ENCODE results near the gene CEP128.

CEP128 gene

DNA sequence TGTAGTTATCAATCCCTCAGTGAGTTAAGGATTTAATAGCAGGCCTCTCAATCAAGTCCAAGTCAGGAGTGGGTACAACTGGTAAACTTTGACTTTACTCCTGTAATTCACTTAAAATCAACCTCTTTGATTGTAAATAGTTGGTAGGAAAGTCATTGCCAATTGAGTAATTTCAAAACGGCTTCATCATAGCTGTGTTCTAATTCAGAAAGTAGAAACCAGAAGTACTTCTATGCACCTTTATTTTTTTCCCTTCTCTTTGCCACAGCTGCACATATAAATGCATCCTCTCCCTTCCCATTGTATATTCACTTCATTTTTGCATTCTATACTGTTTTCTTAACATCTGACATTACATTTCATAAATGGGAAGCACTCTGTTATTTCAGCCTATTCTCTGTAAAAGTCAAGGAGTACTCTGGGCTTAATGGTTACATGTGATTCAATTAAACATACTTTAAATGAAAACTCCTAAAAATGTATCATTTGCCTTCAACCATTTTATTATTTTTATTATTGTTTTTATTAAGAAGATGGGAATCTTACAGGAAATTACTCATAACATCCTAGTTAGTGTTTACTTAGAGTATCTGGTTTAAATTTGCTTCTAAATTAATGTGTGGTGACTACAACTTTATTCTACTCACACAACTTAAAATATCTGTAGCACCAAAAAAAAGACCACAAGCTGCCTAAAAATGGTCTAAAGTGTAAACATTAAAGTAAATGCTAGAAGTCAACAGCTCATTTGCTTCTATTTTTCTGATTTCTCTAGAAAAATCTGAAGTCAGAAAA lies 171.2 kb downstream of the CEP128 start:
- no peak for DNase-seq

DNA sequence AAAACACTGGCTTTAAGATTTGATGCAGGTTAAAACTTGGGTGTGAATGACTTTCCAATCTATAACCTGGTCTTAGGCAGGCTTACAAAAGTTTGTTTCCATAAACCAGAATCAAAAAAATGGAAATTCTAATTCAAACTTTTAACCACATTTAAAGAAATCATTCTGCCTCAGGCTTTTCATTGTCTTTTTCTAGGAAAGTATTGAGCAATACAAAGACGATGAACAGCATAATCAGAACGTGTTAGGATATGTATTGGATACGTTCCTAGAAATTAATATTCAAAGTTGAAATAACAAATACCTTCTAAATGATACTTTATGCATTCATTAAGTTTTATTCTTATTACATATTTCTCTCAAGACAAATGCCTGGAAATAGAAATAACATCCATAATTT lies 172.9 kb downstream of the CEP128 start:
- no peak for DNase-seq

DNA sequence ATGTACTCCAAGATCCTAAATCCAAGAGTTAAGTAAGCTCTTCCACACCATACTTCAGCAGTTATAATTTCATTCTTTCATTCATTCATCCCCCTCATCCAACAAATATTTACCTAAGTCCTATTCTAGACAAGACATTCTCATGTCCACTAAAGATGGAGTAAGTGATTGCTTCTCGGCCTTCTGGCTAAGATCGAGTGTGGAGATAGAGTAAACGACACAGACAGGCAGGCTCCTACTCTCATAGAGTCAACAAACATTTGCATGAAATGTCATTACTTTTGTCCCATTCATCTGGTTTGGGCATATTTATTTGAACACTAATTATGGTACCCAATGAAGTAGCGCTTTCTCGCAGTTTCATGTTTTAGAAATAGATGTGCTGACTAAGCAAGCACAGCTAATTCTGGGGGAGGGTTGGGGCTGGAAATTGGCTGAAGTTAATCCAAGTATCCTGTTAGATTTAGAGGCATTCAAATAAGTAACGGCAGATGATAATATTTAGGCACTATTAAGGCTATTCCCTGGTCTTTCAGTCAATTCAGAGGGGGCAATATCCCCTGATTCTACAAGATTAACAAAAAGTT lies 176.5 kb downstream of the CEP128 start:
- no peak for DNase-seq

DNA sequence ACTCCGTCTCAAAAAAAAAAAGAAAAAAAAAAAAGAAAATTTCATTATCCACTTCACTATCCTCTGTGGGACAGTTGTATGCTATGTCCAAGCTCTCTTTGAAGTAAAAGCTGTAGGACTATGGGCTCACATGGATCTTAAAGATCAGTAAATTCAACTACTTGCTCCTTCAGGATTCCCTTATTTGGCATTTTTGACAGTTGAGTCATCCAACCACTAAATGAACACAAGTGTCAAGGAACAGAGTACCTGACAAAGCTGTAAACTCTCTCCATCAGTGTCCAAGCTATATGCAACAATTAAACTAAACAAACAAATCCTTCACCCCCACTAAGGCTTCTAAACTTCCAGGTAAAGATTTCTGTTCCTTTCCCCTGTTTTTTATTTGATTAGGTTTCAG lies 177.0 kb downstream of the CEP128 start:
- DNase-seq, result no peak

DNA sequence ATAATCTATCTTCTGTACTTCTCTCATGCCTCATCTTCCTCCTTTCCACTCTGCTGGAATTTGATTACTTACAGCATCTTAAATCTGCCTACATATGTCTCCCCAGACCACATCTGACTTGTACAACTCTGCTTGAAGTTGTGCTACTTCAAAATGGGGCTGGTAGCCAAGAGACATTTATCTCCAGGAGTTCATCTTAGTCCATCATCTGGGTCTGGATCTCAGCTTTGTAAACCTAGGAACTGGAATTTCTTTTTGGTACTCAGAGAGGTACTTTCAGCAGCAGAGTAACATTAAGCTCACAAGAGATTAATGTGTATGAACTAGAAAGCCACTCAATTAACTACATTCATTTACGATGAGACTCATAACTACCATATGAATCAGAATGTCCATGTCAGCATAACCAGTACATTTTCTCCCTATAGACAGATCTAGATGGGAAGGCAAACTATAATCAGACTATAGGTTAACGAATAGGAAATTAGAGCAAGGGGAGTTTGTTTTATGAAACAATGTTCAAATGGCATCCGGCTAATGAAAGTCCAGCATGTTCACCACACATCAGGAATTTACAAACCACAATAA lies 178.8 kb downstream of the CEP128 start:
- DNase-seq, result no peak

DNA sequence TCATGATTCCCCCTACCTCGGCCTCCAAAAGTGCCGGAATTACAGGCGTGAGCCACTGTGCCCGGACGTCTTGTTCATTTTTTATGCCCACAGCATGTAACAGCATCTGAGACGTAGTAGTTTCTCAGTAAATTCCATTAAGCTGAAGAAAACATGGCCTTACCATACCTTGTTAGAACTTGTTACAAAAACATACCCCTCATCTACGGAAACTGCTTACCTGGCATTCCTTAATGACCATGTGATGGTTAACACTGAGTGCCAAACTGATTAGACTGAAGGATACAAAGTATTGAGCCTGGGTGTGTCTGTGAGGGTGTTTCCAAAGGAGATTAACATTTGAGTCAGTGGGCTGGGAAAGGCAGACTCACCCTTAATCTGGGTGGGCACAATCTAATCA lies 186.8 kb downstream of the CEP128 start:
- no peak for DNase-seq

DNA sequence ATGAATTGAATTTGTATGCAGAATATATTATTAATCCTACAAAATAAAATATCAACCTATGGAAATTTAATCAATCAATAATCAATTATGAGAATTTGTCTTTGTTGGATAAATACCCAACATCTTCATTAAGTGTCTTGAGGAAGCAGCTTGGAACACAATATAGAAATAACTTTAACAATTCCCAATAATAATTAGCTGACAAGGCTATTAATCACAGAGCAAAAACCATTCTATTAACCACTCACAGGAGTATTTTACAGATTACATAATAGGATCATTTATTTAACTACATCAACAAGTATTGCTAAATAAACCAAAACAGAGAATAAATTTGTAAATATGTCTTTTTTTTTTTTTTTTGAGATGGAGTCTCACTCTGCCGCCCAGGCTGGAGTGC lies 190.3 kb downstream of the CEP128 start:
- no peak for DNase-seq

DNA sequence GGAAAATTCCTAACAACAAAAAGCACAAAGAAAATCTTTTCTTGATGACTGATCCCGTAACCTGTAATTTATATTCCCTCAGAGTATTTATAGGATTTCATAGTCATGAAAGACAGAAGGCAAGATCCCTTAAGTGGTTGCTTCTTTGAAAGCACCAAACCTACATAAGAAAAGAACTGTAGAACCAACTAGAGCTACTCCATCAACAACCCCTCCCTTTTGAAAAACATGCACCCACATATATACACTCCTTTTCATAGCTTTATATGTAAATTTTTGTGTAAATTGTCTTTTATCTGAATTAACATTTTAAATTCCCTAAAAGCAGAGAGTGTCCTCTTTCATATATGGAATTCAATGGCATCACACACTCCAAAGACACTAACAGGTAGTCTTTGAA lies 215.3 kb downstream of the CEP128 start:
- DNase-seq, result no peak

DNA sequence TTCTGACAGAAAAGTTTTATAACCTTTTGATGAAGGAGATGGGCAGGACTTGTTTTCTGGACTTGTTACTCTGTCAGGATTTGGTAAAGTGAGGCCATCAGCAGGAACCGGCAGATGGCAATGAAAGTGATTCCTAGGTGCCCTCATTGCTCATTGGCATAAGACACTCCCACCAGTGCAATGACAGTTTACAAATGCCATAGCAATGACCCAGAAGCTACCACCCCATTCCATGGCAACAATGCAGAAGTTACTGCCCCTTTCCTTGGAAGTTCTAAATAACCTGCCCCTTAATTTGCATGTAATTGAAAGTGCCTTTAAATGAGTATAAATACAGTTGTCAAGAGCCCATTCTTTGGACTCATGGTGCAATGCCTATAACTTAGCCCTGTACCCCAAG lies 222.6 kb downstream of the CEP128 start:
- no peak for DNase-seq

DNA sequence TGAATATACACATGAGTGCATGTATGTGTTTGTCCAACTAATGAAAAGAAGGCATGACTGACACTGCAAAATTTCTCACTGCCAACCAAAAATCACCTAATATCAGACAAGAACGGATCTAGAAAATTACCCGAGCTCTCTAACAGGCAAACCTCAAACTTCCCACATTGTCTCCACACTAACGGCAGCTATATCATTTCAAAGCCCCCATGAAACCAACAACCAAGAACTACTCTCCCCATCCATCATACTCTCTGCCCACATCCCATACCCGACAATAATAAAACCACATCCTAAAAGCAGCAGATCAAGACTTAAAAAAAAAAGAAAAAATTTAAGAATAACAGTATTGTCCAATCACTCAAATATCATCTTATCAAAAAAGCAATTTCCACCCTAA lies 227.1 kb downstream of the CEP128 start:
- DNase-seq, result no peak

DNA sequence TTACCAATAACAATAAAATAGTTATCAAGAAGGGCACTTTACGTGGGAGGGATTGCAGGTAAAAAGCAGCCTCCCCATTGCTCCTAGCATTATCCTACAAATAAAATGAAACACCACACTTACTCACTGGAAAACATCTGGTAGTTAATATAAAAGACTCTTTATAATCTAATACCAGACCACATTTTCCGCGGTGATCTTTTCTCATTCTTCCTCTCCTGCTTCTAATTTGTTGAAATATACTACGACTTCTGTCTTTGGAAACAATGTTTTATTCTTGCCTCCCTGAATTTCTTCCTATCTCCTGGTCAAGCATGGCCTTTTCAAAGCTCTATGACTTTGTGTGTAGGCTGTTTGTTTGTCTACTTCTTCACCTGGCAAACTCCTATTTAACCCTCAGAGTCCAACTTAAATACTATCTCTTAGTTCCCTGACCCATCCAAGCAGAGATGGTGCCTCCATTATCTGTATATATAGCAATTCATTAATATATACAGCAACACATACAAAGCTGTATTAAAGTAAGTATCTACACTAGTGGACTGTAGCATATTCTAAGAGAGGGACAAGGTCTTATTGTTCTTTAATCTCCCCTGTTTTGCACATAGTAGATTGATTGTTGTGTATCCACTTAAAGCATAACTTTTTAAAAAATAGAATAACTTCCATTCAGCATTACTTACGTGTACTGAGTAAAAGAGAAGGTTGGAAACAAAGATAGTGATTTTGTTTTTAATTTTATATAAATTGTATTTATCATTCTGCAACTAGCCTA lies 228.3 kb downstream of the CEP128 start:
- DNase-seq, result no peak

DNA sequence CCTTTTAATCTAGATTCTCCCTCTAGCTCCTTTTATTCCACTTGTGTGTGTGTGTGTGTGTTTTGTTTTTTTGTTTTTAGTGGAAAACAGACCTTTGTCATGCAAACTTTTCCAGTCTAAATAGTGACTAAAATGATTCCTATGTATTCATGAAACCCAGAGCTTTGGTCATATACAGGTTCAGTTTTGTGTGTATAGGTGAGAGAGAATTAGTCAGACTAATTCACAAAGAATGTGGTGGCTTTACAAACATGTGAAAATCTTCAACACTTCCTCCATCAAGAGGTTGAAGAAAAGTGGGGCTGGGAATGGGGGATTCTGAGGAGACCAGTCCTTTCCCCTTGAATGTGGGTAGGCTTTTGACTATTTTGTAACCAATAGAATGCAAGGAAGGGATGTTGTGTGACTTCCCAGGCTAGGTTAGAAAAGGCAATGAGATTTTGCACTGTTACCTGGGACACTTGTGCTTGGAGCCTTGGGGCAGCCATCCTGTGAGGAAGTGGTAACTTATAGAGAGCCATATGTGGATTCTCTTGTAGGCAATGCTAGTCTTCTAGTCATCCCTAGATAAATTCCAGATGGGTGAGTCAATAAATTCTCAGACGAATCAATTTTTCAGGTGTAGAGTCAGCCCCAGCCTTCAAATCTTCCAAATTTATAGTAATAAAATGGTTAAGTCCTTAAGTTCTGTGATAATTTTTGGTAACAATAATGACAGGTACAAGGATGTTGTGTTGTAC lies 236.1 kb downstream of the CEP128 start:
- DNase-seq, result no peak

DNA sequence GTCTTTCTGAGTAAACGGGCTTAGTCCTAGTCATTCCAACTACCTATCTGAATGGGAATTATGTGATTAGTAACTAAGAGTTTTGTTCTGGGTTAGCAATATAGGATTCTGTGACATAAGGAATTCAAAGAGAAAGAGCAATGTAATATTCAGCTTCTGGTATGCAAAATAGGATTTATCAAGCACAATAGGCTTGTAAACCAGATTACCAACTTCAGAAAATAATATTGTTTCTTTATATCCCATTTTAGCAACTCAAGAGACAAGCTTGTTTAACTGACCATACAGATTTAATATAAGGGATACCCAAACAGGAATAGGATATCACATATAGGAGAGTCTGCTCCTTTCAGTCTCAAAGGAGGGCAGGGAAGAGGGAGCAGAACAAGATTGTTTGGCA lies 240.9 kb downstream of the CEP128 start:
- DNase-seq, result no peak

DNA sequence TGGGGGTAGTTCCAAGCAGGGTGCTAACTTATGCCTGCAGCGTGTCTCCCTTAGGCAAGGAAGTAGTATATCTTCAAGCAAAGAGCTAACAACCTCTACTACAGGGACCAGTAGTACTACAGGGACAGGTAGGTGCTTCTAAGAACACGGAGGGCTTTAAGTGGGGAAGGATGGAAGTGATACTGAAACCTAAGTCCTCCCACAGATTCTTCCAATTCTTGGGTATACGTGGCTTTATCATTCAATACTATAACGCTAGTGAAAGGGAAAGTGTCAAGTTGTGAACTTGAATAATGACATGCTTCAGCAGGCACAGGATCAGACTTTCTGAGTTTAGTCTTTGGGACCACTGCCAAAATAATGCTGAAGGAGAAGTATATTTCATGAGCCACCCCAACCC lies 241.7 kb downstream of the CEP128 start:
- DNase-seq, result no peak

DNA sequence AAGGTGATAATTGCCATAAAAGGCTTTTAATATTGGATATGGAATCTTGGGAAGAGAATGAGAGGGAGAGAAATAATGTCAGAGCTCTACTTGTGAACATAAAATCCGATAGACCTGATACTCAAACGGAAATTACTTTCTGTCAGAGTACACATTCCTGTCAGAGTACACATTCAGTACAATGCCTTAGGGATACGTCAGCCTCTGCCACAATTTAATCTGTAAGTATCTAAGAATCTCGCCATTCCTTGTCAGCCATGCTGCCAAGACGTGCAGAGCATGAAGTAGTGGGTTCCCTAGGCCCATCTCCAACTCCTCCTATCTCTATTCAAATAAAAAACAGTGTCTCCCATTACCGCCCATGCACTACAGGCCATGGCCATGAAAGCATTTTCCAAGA lies 242.6 kb downstream of the CEP128 start:
- DNase-seq, result no peak

DNA sequence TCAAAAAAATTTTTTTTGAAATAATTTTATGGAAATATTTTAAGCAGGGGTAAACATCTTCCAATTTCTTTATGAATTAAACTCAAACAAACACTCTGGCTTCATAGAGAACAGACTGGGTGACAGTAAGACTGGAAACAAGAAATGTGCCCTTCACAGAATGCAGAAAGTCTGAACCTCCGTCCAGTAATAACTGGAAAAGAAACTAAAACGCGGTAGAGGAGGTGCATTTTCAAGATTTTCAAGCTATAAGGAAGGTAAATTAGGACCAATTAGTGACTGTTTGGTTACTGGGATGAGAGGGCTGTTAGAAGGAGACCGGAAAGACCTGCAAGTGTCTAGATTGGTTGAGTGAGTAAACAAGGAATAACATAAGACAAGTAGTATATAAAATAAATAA lies 245.7 kb downstream of the CEP128 start:
- DNase-seq, result no peak

DNA sequence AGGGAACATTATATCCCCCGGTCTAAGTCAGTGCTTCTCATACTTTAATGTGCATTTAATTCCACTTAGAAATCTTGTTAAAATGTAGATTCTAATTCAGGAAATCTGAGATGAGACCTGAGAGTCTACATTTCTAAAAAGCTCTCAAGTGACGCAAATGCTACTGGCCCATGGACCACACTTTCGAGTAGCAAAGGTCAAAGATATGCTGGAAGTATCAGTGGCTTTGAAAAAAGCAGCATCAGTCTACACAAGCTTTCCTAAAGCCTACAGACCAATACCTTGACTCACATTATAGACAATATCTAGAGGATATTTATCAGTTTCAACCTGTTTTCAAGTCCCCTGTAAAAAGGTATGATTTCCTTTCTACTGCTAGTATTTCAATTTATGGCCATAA lies 248.6 kb downstream of the CEP128 start:
- no peak for DNase-seq

DNA sequence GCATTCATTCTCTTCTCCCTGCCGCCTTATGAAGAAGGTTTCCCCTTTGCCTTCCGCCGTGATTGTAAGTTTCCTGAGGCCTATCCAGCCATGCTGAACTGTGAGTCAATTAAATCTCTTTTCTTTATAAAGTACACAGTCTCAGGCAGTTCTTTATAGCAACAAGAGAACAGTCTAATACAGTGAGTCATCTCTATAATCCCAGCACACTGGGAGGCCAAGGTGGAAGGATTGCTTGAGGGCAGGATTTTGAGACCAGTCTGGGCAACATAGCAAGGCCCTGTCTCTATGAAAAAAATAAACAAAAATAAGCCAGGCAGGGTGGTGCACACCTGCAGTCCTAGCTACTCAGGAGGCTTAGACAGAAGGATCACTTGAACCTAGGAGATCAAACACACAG lies 259.9 kb downstream of the CEP128 start:
- DNase-seq, result no peak

DNA sequence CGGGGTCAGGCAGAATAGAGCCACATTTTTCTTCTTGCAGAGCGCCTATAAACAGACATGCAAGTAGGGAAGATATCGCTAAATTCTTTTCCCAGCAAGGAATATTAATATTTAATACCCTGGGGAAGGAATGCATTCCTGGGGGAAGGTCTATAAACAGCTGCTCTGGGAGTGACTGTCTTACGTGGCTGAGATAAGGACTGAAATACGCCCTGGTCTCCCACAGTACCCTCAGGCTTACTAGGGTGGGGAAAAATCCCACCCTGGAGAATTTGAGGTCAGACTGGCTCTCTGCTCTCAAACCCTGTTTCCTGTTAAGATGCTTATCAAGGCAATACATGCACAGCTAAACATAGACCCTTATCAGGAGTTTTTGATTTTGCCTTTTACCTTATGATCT lies 262.3 kb downstream of the CEP128 start:
- DNase-seq, result no peak

DNA sequence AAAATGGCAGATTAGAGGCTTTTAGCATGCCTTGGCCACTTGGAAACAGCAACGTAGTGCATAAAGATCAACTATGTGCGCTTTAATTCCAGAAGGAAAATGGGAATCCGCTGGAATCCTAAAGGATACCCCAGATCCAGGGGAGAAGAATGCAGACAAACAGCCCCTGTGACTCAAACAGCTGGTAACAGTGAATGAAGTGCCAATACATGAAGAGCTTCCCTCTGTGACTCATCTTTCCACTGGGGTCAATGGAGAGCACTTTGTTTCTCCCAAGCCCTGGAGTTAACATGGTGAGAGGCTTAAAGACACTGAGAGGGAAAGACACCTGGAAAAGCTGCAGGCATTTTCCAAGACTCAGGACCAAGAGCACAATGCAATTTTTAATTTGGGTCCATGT lies 263.1 kb downstream of the CEP128 start:
- DNase-seq, result no peak

DNA sequence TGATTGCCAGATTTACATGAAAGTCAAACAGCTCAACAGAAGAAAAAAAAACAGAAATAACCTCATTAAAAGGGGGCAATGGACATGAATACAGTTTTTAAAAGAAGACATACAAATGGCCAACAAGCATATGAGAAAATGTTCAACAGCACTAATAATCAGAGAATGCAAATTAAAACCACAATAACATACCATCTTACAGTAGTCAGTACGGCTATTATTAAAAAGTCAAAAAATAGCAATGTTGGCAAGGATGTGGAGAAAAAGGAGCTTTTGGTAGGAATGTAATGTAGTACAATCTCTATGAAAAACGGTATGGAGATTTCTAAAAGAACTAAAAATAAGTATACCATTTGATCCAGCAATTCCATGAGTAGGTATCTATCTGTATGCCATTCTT lies 272.1 kb downstream of the CEP128 start:
- DNase-seq, result no peak

DNA sequence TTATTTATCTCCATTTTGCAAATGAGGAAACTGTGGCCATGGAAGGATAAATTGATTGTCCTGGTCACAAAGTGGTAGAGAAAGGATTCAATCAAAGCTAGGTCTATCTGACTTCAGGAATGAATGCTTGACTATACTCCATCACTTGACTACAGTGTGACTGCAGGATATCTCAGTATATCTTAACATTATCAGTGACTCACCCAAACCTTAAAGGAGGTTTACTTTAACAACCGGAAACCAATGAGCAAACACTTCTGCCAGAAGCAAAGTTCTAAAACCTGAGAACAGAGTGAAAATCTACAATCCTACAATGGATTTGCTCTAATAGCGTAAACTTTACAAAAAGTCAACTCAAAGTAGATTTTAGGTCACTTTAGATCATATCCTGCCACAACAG lies 277.0 kb downstream of the CEP128 start:
- DNase-seq, result no peak

DNA sequence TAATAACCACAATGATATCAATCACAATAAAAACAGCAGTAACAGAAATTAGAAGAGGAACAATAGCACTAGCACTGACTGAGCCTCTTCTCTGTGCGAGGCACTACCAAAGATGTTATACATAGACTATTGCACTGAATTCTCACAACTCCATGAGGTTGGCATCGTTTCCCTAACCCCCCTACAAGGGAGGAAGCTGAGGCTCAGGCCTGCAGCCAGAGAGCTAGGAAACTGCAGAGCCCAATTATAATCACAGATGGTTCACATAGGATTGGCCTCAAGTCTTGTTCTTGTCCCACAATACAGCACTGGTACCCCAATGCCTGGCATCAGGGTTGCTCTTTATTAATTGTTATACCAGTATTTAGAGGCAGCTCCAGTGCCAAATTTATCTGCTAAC lies 278.0 kb downstream of the CEP128 start:
- DNase-seq, result no peak
